Measurements from ENCODE around the gene FBXL14.
"Not testable (repeated sequence)": the region's sequence is repeated elsewhere in the genome, so short reads cannot be mapped to it uniquely, and the experiment has no call there.

Gene FBXL14

DNA sequence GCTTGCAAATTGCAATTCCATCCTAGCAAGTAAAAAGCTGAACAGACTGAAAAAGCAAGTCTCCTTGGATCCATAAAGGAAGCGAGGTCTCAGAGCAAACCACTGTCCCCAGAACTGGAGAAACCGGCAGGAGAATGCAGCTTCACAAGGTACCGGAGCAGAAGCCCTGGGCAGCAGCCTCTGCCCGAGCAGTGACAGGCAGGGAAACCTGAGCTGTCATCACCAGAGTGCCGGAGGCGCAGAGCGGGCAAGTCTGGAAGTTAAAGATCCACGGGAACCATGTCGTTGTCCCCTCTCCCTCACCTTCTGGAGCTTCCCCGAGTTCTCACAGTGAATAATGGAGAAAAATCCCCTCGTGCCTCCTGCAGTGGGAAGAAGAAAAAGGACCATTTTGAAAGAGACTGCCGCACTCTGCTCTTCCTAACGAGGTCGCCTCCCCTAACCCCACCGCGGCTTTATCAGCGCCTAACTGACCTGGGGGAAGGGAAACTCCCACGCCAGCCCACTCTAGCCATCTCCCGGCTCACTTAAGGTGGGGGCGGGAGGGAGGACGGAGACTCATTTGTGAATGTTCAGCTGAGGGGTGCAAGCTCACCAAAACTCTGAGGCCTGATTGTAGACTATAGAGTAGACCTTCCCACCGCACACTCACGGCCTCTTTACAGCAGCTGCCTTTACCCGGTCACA, 27.8 kb downstream of the FBXL14 start:
- DNase-seq: no peak

- no peak for DNase-seq
Measured at GRCh38 chr12:1565172-1565571, 29.2 kb downstream of the FBXL14 start.

DNA sequence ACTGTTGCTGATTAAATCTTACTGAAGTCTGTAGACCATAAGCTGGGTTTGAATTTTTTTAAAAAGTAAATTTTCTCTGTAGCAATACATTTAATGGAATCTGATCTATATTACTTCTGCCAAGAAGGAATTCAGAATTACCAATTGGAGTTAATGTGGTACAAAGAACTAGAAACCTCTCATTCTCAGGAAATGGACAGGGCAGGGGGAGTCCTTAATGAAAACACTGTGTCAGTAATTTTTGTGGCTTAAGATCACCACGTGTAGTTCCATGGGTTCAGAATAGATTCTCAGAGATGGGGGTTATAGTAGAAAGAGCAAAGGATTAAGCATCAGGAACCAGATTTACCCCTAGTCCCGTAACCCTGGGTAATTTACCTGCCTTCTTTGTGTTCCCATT, 30.3 kb downstream of the FBXL14 start:
- no peak for DNase-seq

DNA sequence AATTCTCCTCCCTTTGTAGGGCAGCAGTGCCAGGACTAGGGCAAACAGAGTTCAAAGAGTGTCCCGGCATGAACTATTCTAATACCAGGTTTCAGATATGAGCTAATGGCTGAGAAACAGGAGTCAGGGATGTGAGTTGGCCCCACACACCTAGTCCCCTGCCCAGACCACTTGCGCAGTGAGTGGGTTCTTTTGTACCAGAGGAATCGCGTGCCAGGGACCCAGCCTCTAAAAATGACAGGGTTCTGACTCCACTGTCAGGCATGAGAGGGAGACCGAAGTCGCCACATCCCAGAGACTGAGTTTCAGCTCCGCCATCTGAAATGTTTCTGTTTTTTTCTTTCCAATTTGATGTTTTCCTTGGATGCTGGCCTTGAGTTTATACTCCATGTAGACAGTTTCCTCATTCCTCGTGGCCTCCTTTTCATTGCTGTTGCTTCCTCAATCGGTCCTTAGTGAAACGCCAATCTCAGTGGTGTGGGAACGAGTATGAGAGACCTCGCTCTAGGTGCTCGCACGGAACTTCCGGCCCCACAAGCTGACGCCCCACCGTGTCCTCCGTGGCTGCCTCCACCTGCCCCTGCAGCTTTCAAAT, 31.5 kb downstream of the FBXL14 start:
- no peak for DNase-seq

GRCh38 chr12:1560704-1561103, 33.7 kb downstream of the FBXL14 start:
- no peak for DNase-seq

- no peak for DNase-seq
Measured at GRCh38 chr12:1559676-1560091, 34.7 kb downstream of the FBXL14 start.

DNA sequence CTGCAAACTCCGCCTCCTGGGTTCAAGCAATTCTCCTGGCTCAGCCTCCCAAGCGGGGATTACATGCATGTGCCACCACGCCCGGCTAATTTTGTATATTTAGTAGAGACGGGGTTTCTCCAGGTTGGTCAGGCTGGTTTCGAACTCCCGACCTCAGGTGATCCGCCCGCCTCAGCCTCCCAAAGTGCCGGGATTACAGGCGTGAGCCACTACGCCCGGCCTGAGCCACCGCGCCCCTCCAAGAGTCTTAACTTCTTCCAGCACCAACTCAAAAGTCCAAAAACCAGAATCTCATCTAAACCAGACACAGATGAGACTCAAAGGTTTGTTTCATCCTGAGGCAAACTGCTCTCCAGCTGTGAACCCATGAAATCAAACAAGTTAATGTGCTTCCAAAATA, 36.3 kb downstream of the FBXL14 start:
- not testable (repeated sequence) for DNase-seq

GRCh38 chr12:1553987-1554982, 40.1 kb downstream of the FBXL14 start:
- no peak for DNase-seq

- DNase-seq: no peak
Measured at GRCh38 chr12:1553536-1553935, 40.8 kb downstream of the FBXL14 start.

- no peak for DNase-seq
Measured at GRCh38 chr12:1552911-1553491, 41.4 kb downstream of the FBXL14 start.

GRCh38 chr12:1552171-1552570, 42.2 kb downstream of the FBXL14 start:
- DNase-seq: no peak

GRCh38 chr12:1551496-1551895, 42.9 kb downstream of the FBXL14 start:
- no peak for DNase-seq

GRCh38 chr12:1546931-1547640, 47.3 kb downstream of the FBXL14 start:
- DNase-seq: no peak

DNA sequence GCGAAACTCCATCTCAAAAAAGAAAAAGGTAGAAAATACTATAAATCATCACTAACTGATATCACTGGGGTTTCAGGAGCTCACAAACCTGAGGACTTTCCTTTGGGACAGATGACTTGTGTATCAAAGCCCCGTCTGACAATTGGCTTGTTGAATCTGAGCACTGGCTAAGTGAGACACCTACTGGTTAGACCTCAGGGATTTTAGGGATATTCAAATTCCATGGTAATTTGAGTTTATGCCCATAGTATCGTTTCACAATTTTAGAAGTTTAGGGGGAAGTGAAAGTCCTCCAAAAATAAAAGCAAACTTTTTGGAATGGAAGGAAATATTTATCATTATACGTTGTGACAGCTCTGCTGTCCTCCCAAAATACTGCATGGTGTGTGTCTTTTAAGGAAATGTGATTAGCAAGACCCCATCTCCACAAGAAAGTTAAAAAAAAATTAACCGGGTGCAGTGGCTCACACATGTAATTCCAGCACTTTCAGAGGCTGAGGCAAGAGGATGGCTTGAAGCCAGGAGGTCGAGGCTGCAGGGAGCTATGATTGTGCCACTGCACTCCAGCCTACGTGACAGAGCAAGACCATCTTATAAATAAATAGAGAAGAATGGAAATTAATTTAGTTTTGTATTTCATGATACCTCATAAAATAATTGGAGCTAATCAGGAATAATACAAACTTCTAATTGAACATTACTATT, 49.2 kb downstream of the FBXL14 start:
- DNase-seq: no peak

DNA sequence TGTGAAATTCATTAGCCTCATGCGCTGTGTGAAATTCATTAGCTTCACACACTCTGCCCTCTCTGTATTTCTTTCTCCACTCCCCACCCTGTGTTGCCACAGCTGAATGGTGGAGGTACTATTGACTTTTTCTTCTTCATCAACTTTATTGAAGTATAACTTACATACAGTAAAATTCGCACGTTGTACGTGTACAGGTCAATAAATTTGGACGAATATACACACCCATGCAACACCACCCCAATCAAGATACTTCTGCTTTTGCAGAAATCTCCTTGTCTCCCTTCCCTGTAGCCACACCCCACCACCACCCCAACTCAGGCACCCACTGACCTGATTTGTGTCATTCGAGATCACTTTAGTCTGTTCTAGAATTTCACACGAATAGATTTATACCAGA, 51.8 kb downstream of the FBXL14 start:
- no peak for DNase-seq

GRCh38 chr12:1540690-1541089, 53.7 kb downstream of the FBXL14 start:
- DNase-seq: no peak

DNA sequence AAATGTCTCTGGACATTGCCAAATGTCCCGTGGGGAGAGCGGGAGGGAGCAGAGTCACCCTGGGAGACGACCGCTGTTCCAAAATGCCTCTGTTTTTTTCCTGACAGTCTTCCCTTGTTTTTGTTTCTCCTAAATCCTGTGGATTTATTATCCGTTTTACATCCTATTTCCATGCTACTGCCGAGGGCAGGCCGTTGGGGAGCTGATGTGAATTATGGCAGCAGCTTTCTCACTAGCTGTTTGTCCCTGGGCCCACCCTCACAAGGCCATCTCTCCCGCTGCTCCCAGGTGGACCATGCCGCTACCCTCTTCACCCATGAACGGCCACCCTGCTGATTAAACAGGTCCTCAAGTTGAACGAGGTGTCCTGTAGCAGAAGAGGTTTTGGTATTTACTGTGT, 55.2 kb downstream of the FBXL14 start:
- DNase-seq: no peak

- DNase-seq: no peak
Measured at GRCh38 chr12:1536817-1537216, 57.6 kb downstream of the FBXL14 start.

DNA sequence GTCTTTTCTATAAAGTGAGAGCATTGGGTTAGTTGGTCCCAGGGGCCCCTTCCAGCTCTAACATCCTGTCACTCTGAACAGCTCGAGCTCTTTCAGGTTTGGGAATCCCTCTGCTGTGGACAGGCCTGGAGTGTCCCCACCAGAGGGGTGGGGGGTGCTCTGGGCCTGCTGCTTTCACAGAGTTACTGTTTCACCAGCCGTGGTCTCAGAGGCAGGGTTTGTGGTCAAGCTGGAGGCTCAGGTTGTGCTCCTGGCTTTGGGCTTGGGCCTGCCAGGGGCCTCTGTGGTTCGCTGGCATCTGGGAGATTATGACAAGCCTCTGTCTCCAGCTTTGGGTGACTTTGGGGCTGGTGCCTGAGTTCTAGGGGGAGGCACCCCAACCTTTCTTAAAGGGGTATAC, 59.6 kb downstream of the FBXL14 start:
- no peak for DNase-seq

DNA sequence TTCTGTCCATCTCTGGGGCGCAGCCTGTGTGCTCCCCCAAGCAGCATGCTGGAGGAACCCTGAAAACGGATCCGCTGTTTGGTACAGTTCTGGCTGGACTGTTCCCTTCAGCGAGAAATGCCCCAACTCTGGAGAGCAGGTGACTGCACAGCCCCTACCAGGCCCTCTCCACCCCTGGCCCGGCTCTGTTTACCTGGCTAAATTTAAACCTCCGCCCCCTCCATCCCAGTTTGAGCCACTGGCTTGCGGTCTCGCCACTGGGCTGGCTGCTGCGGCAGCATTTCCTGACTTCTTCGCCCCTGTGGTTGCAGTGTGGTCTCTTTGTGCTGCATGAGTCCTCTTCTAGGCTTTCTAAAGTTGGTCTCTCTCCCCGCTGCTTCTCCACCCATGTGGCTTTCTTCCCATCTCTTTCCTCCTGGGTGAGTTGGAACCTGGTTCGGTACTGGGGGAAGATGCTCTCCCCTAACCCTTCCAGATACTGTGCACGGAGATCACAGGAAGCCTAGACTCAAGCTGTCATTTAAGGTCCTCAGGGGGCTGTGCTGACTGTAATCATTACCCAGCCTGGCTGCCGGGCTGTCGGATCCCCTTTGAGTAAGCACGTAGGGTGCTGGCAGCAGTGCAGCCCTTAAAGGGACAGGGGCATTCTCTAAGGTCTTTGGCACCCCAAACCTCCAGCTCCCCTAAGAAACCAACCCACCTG, 60.6 kb downstream of the FBXL14 start:
- DNase-seq: peak in 1 of 2 donors; percentile 22

DNA sequence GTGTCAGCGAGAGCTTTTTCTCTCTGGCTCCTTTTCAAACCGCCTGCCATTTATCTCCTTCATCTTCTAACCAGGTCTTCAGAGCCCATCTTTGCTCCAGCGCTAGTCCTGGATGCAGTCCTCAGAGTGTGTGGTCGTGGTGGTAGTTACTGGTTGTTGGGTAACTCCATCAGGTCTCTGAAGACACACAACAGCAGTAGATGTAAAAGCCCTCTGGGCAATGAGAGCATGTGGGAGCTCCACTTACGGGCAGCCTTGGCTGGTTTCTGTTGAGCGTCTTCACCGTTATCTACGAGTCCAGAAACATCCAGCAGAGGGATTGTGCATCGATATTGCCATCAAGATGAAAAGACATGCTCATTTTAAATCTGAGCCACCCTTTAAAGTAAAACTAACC, 61.2 kb downstream of the FBXL14 start:
- no peak for DNase-seq

Measured in activated CD4-positive, alpha-beta T cell treated with anti-CD3 and anti-CD28 coated beads for 4 hours (primary cell).